SU-DHL-6 (cell line): Measurements from ENCODE around the gene KIF9.
"Not testable (repeated sequence)": the region's sequence is repeated elsewhere in the genome, so short reads cannot be mapped to it uniquely, and the experiment has no call there.

Experiments used
- CTCF ChIP-seq: fragments of 200-600 bp; sonication (generic); IDR thresholded peaks from one replicate; pipeline ENCODE4 v1.5.1; 2017; ENCODE audit warnings: antibody characterized with exemption, mild to moderate bottlenecking, low read length, moderate library complexity; ENCODE audit not compliant: insufficient read depth, poor library complexity, severe bottlenecking
- EZH2phosphoT487 ChIP-seq: fragments of 200-600 bp; sonication (generic), shearing (Covaris generic); conservative IDR thresholded peaks from 2 replicates; pipeline ENCODE4 v1.6.1; 2018; ENCODE audit warnings: mild to moderate bottlenecking, antibody characterized with exemption, low read length, moderate library complexity, mixed read lengths

- TF ChIP-seq CTCF, EZH2phosphoT487: not testable (repeated sequence)
These were observed 33.6 kb upstream of the KIF9 start for GRCh38 chr3:47316151-47316550.
